ENCODE measurements around the gene CORO1A.

DNA sequence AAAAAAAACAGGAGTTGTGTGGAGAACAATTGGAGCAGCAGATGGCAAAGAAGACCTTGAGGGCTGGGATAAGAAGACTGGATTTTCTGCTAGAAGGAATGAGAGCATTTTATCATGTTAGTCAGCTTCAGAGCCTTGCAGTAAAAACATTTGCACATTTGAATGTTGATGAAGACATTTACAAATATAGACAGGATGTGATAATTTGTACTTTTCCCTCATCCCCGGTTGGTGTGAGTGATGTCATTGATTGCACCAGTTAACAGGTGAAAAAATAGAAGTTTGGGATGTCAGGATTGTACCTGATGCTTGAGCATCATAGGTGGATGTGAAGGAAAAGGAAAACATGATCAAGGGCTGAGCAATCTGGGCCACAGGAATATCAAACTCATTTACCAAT lies 37.7 kb upstream of the CORO1A start:
- no peak for TF ChIP-seq CREB5 (CRISPR knock-in tag; IDR thresholded peaks at IDR 0.05; ENCODE audit: low read depth)
- no peak for TF ChIP-seq RARB (CRISPR knock-in tag; IDR thresholded peaks at IDR 0.05)

Measured in SK-N-SH treated with all-trans-retinoic acid at 6 μM for 48 hours (cell line).